HepG2 (cell line): ENCODE measurements around the gene PXMP4. TPM values are rescaled to one million over a fixed set of nuclear protein-coding genes. Genes with fewer than 3 reads are reported as not detected.

ENCODE experiments used
- AGO1 ChIP-seq: fragments of 200-400 bp; formaldehyde crosslinking; IDR thresholded peaks from 2 replicates; pipeline ENCODE4 v1.6.1; 2017; ENCODE audit warnings: mild to moderate bottlenecking, low read depth, low read length, moderate library complexity; ENCODE audit not compliant: poor library complexity, severe bottlenecking
- CHCHD3 ChIP-seq: sonication (generic); formaldehyde crosslinking; IDR thresholded peaks from 2 replicates; pipeline ENCODE4 v1.8.0; 2022; ENCODE audit warnings: mild to moderate bottlenecking, missing genetic modification reagents, moderate library complexity
- DRAP1 ChIP-seq: IDR thresholded peaks from 2 replicates; pipeline ENCODE4 v1.6.1; 2016; ENCODE audit warnings: missing genetic modification reagents, missing compliant biosample characterization
- GLMP ChIP-seq: sonication (generic); formaldehyde crosslinking; IDR thresholded peaks from 2 replicates; pipeline ENCODE4 v1.9.0; 2021; ENCODE audit warnings: missing genetic modification reagents, mild to moderate bottlenecking, borderline replicate concordance
- HMGA1 ChIP-seq: sonication (generic); formaldehyde crosslinking; conservative IDR thresholded peaks from 2 replicates; pipeline ENCODE4 v1.4.0; 2020; ENCODE audit warnings: missing genetic modification reagents
- IRX3 ChIP-seq: sonication (generic); formaldehyde crosslinking; IDR thresholded peaks from 2 replicates; pipeline ENCODE4 v1.8.1; 2023; ENCODE audit warnings: mild to moderate bottlenecking, low read depth, missing genetic modification reagents, borderline replicate concordance
- JDP2 ChIP-seq: sonication (generic); formaldehyde crosslinking; IDR thresholded peaks from 2 replicates; pipeline ENCODE4 v1.8.1; 2022; ENCODE audit warnings: missing genetic modification reagents, borderline replicate concordance
- JUND ChIP-seq: sonication (generic); formaldehyde crosslinking; IDR thresholded peaks from 2 replicates; pipeline ENCODE4 v1.8.0; 2022; ENCODE audit warnings: mild to moderate bottlenecking, missing genetic modification reagents
- MAX ChIP-seq: IDR thresholded peaks from 2 replicates; pipeline ENCODE4 v1.6.1; 2012; ENCODE audit warnings: inconsistent platforms
- PHF5A ChIP-seq: IDR thresholded peaks from one replicate; pipeline ENCODE4 v1.6.1; 2018; ENCODE audit warnings: low read depth, missing genetic modification reagents; ENCODE audit not compliant: unreplicated experiment
- REST ChIP-seq, 2 experiments: IDR thresholded peaks; 2 replicates each; pipeline ENCODE4 v1.6.1; 2011 to 2012; ENCODE audit warnings: low read length in 2 of 2, borderline replicate concordance in 1 of 2, low read depth in 1 of 2, mild to moderate bottlenecking in 1 of 2, moderate library complexity in 1 of 2
- SMAD3 ChIP-seq: sonication (generic); formaldehyde crosslinking; IDR thresholded peaks from 2 replicates; pipeline ENCODE4 v1.4.0; 2020; ENCODE audit warnings: missing genetic modification reagents
- TMF1 ChIP-seq: sonication (generic); formaldehyde crosslinking; IDR thresholded peaks from 2 replicates; pipeline ENCODE4 v1.8.1; 2022; ENCODE audit warnings: low read depth, missing genetic modification reagents
- TOPORS ChIP-seq: sonication (generic); formaldehyde crosslinking; IDR thresholded peaks from 2 replicates; pipeline ENCODE4 v1.8.0; 2023; ENCODE audit warnings: mild to moderate bottlenecking, missing genetic modification reagents
- ZBTB46 ChIP-seq: sonication (generic); formaldehyde crosslinking; IDR thresholded peaks from 2 replicates; pipeline ENCODE4 v1.4.0; 2020; ENCODE audit warnings: mild to moderate bottlenecking, missing genetic modification reagents, borderline replicate concordance
- ZFYVE20 ChIP-seq: sonication (generic); formaldehyde crosslinking; IDR thresholded peaks from 2 replicates; pipeline ENCODE4 v1.8.0; 2023; ENCODE audit warnings: low read depth, mild to moderate bottlenecking, moderate library complexity, missing genetic modification reagents, borderline replicate concordance
- ZKSCAN1 ChIP-seq: fragments of 150-350 bp; IDR thresholded peaks from 2 replicates; pipeline ENCODE4 v1.6.1; 2014; ENCODE audit warnings: low read length
- ZNF350 ChIP-seq: sonication (generic); formaldehyde crosslinking; IDR thresholded peaks from 2 replicates; pipeline ENCODE4 v1.4.0; 2020; ENCODE audit warnings: mild to moderate bottlenecking, low read depth, missing genetic modification reagents, borderline replicate concordance
- ZNF530 ChIP-seq: sonication (generic); formaldehyde crosslinking; IDR thresholded peaks from 2 replicates; pipeline ENCODE4 v1.5.0; 2020; ENCODE audit warnings: low read depth, mild to moderate bottlenecking, missing genetic modification reagents
- ZNF691 ChIP-seq: sonication (generic); formaldehyde crosslinking; IDR thresholded peaks from 2 replicates; pipeline ENCODE4 v1.4.0; 2020; ENCODE audit warnings: missing genetic modification reagents, low read depth, mild to moderate bottlenecking, borderline replicate concordance
- ZNF724P ChIP-seq: sonication (generic); formaldehyde crosslinking; IDR thresholded peaks from 2 replicates; pipeline ENCODE4 v1.8.0; 2022; ENCODE audit warnings: missing genetic modification reagents, borderline replicate concordance
- polyA plus RNA-seq, 8 experiments: library from polyadenylated mRNA; depleted of rRNA in 3 of 8; stranded (reverse) in 7 of 8; unstranded in 1 of 8; fragments of >200 nt; fragmentation: Illumina TruSeq in 4 of 8; extraction: Trizol in 4 of 8; gene quantifications; 2 replicates each; pipeline versions ENCODE4 v1.2.1 to v1.2.3, GENCODE V29; 2011 to 2016; ENCODE audit warnings: low read depth in 4 of 8, missing spikeins in 1 of 8, mixed read lengths in 1 of 8; ENCODE audit not compliant: insufficient read depth in 1 of 8
- total RNA-seq, 5 experiments: library from RNA; depleted of rRNA; stranded (reverse); fragments of >200 nt; fragmentation: Illumina TruSeq; extraction: Trizol; gene quantifications; 2 replicates each; pipeline ENCODE4 v1.2.3, GENCODE V29; 2016; ENCODE audit warnings: low read depth in 1 of 5

PXMP4 gene
- total and polyA plus RNA-seq, 2 of the 13 experiments (the other 11 are each of a cell fraction or from before 2014, with no cell fraction given), result not detected

- TF ChIP-seq ZNF350, result no peak
- no peak; the same call in 1 of the 2 replicates for TF ChIP-seq JDP2
- no peak for TF ChIP-seq ZNF530 (CRISPR knock-in tag)
- no peak for TF ChIP-seq ZFYVE20 (CRISPR knock-in tag)
- TF ChIP-seq ZNF691 (CRISPR knock-in tag), result peak; percentile 62; the same call in 1 of the 2 replicates
- TF ChIP-seq ZKSCAN1, result no peak
- TF ChIP-seq JUND (CRISPR knock-in tag), result 0 out of 2 replicates have a peak, but pooled peaks have one; percentile 10
- no peak for TF ChIP-seq AGO1
- no peak for TF ChIP-seq IRX3 (CRISPR knock-in tag)
- TF ChIP-seq MAX, result peak; percentile 45
- TF ChIP-seq PHF5A (CRISPR knock-in tag), result no peak
- peak; percentile 83; the same call in 1 of the 2 replicates for TF ChIP-seq ZNF724P (CRISPR knock-in tag)
- TF ChIP-seq SMAD3 (CRISPR knock-in tag), result no peak
- TF ChIP-seq CHCHD3 (CRISPR knock-in tag), result no peak
- no peak for TF ChIP-seq GLMP (CRISPR knock-in tag)
- TF ChIP-seq TOPORS (CRISPR knock-in tag), result no peak
- TF ChIP-seq HMGA1, result no peak
- 0 out of 2 replicates have a peak, but pooled peaks have one; percentile 11 for TF ChIP-seq TMF1
- TF ChIP-seq REST (IDR thresholded peaks at IDR 0.05; ENCODE audit: borderline replicate concordance in 1 of 2, low read depth in 1 of 2, low read length in 2 of 2), result no peak
- TF ChIP-seq ZBTB46, result no peak
- TF ChIP-seq DRAP1 (CRISPR knock-in tag), result no peak
These were observed 34.6 kb downstream of the PXMP4 start (continued) for GRCh38 chr20:33685328-33686099.
